Transverse colon (tissue), 4 donors: ENCODE data around the gene CMTM1.

Experiments used
- CTCF ChIP-seq, 5 experiments: fragments of 200-600 bp in 3 of 5; fragments of 450-650 bp in 2 of 5; sonication (generic) in 3 of 5; IDR thresholded peaks; 1 replicate in 2 of 5; 2 replicates in 3 of 5; pipeline ENCODE4 v1.5.1; 2016 to 2017; ENCODE audit warnings: antibody characterized with exemption in 5 of 5, inconsistent platforms in 3 of 5, mild to moderate bottlenecking in 2 of 5, moderate library complexity in 1 of 5
- POLR2A ChIP-seq: fragments of 450-650 bp; IDR thresholded peaks from one replicate; pipeline ENCODE4 v1.6.1; 2016; ENCODE audit warnings: antibody characterized with exemption, mild to moderate bottlenecking, moderate library complexity
- POLR2AphosphoS5 ChIP-seq, 3 donors: sonication (generic); formaldehyde crosslinking; IDR thresholded peaks; one replicate each; pipeline ENCODE4 v1.6.1; 2016; ENCODE audit warnings: antibody characterized with exemption in 3 of 3

- TF ChIP-seq CTCF (IDR thresholded peaks at IDR 0.05) (no peak), POLR2A (no peak), POLR2AphosphoS5 (IDR thresholded peaks at IDR 0.05) (no peak)
These were observed 22.1 kb upstream of the CMTM1 start for GRCh38 chr16:66544016-66544757.
